H1 (cell line): ENCODE data around the gene PKNOX1. TPM values are rescaled to one million over a fixed set of nuclear protein-coding genes. Genes with fewer than 3 reads are reported as not detected.

ENCODE experiments used
- ASH2L ChIP-seq: fragments of 200-600, 300-600 bp; sonication (generic); IDR thresholded peaks from one replicate; pipeline ENCODE4 v1.7.1; 2017; ENCODE audit warnings: low read length
- CEBPB ChIP-seq: IDR thresholded peaks from 2 replicates; pipeline ENCODE4 v1.6.1; 2012; ENCODE audit warnings: low read depth, low read length
- EZH2 ChIP-seq: fragments of 200-600 bp; sonication (generic); IDR thresholded peaks from 2 replicates; pipeline ENCODE4 v1.7.1; 2012; ENCODE audit warnings: low read depth, mild to moderate bottlenecking, moderate library complexity, low read length, inconsistent platforms; ENCODE audit not compliant: severe bottlenecking
- KDM4A ChIP-seq: IDR thresholded peaks from one replicate; pipeline ENCODE4 v1.7.1; 2012; ENCODE audit warnings: low read depth, mild to moderate bottlenecking, moderate library complexity, low read length, inconsistent platforms; ENCODE audit not compliant: severe bottlenecking
- POLR2A ChIP-seq, 2 experiments: IDR thresholded peaks; 1 replicate in 1 of 2; 2 replicates in 1 of 2; pipeline ENCODE4 v1.6.1; 2011; ENCODE audit warnings: low read depth in 2 of 2, low read length in 2 of 2, mild to moderate bottlenecking in 2 of 2; ENCODE audit errors: control extremely low read depth in 1 of 2
- RBBP5 ChIP-seq: IDR thresholded peaks from 2 replicates; pipeline ENCODE4 v1.7.1; 2012; ENCODE audit warnings: low read depth, mild to moderate bottlenecking, inconsistent platforms, low read length, moderate library complexity, borderline replicate concordance
- SIN3A ChIP-seq, 2 experiments: IDR thresholded peaks in 1 of 2; conservative IDR thresholded peaks in 1 of 2; 2 replicates each; pipeline ENCODE4 v1.6.1; 2011 to 2012; ENCODE audit warnings: low read length in 2 of 2, improper control_type of control experiment in 1 of 2, low read depth in 1 of 2, mild to moderate bottlenecking in 1 of 2
- polyA plus RNA-seq, 7 experiments: library from polyadenylated mRNA; depleted of rRNA in 3 of 7; stranded (reverse) in 5 of 7; unstranded in 2 of 7; fragments of >200 nt in 5 of 7; fragments of 200-250 nt in 2 of 7; gene quantifications; 1 replicate in 5 of 7; 2 replicates in 1 of 7; 4 replicates in 1 of 7; pipeline versions ENCODE4 v1.2.1 to v1.2.3, GENCODE V29; 2011 to 2013; ENCODE audit warnings: missing spikeins in 2 of 7, mixed read lengths in 2 of 7
- total RNA-seq: library from RNA; stranded (reverse); fragmentation: NEBNext Ultra II Directional; extraction: Animal tissue kit (Norgen Biotek cat#: 25700); gene quantifications from 2 replicates; pipeline ENCODE4 v1.2.1, GENCODE V29; 2021

PKNOX1 gene
- total and polyA plus RNA-seq, 2 of the 8 experiments (the other 6 are each of a cell fraction or from before 2014, with no cell fraction given) = 20.4 to 31.9 TPM

GRCh38 chr21:42991992-42992740 lies 17.8 kb downstream of the PKNOX1 start (continued):
- TF ChIP-seq KDM4A (no peak), RBBP5 (no peak), EZH2 (no peak), POLR2A (IDR thresholded peaks at IDR 0.05; ENCODE audit: control extremely low read depth in 1 of 2, low read depth in 2 of 2, low read length in 2 of 2) (no peak), ASH2L (no peak), CEBPB (no peak), SIN3A (conservative IDR thresholded peaks at IDR 0.05 in 1 of 2, IDR thresholded peaks at IDR 0.05 in 1 of 2; ENCODE audit: low read depth in 1 of 2, low read length in 2 of 2) (no peak)
- TF ChIP-seq, all 59 proteins: peak for 0
